GM12874 (cell line): Measurements from ENCODE around the gene MACO1.

Experiments used
- CTCF ChIP-seq: IDR thresholded peaks from 2 replicates; pipeline ENCODE4 v1.5.1; 2011; ENCODE audit warnings: low read depth, mild to moderate bottlenecking, control low read depth, low read length, moderate library complexity; ENCODE audit not compliant: insufficient read depth

MACO1 gene

DNA sequence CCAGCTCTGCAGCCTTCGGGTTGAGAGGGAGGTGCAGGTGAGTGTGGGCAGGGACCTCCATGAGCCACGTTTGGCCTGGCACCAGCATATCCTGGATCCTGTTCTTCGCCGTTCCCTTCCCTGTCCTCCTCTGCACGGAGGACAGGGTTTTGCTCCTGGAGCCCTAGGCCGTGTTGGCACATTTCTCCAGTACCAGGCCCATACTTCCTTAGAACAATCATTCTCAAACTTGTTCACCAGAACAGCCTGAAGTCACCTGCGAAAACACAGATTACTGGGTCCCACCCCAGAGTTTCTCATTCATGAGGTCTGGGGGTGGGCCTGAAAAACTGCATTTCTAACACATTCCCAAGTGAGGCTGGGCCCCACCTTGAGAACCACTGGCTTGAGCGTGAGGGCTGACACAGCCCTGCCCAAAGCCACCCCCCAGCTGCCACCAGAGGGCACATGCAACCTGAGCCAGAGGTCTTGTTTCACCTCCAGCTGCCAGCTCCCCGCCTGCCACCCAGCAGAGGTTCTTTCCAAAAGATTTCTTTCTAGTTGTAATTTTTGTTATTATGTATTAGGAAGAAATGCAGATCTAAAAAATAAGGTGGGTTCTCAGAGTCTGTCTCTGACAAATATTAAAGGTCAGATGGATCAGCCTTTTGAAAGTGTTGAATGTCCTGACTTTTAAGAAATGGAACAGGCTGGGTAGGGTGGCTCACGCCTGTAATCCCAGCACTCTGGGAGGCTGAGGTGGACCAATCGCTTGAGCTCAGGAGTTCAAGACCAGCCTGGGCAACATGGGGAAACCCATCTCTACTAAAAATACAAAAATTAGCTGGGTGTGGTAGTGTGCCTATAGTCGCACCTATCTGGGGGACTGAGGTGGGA is 73.1 kb downstream of the MACO1 start:
- TF ChIP-seq CTCF = peak; percentile 70

GRCh38 chr1:25504706-25505595 is 74.3 kb downstream of the MACO1 start:
- no peak for TF ChIP-seq CTCF

DNA sequence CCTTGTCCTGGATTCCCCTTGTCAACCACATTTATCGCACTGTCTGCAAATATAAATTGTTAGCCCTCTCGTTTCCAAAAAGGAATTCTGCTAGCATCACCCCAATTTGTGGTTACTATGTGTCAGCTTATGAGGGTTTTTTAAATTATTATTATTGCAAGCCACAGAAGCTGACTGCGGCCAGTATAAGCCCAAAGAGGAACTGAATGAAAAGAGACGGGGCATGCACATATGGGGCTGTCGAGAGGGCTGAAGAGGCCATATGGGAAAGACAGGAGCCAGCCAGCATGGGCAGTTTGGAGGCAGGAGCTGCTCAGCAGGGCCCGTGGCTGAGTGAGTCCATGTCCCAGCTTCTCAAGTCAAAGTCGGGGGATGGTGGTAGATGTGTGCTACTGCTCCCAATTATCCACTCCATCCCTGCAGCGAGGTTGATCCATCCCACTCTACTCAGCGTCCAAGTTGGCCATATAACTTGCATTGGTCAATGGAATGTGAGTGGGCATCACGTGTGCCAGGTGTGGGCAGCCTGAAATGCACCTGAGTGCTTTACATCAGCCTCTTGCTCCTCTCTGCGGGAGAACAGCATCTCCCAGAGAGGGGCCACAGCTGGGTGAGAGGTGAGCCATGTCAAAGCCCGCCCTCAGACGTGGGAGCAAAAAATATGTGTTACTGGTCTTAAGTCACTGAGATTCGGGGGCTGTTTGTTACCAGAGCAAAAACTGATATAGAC is 75.1 kb downstream of the MACO1 start:
- TF ChIP-seq CTCF = no peak

- TF ChIP-seq CTCF = no peak
Measured at GRCh38 chr1:25513666-25514065, 83.0 kb downstream of the MACO1 start.

GRCh38 chr1:25515033-25515432 is 84.3 kb downstream of the MACO1 start:
- no peak for TF ChIP-seq CTCF

- TF ChIP-seq CTCF = no peak
Measured at GRCh38 chr1:25516686-25517085, 86.0 kb downstream of the MACO1 start.
